NCI-H187 (cell line): ENCODE data around the gene PEDS1.
"Not testable (repeated sequence)": the region's sequence is repeated elsewhere in the genome, so short reads cannot be mapped to it uniquely, and the experiment has no call there.

ENCODE experiments used
- DNase-seq, 2 experiments: peaks; one replicate each; lab custom pipeline; 2025; lab: John Stamatoyannopoulos, UW

Gene PEDS1

DNA sequence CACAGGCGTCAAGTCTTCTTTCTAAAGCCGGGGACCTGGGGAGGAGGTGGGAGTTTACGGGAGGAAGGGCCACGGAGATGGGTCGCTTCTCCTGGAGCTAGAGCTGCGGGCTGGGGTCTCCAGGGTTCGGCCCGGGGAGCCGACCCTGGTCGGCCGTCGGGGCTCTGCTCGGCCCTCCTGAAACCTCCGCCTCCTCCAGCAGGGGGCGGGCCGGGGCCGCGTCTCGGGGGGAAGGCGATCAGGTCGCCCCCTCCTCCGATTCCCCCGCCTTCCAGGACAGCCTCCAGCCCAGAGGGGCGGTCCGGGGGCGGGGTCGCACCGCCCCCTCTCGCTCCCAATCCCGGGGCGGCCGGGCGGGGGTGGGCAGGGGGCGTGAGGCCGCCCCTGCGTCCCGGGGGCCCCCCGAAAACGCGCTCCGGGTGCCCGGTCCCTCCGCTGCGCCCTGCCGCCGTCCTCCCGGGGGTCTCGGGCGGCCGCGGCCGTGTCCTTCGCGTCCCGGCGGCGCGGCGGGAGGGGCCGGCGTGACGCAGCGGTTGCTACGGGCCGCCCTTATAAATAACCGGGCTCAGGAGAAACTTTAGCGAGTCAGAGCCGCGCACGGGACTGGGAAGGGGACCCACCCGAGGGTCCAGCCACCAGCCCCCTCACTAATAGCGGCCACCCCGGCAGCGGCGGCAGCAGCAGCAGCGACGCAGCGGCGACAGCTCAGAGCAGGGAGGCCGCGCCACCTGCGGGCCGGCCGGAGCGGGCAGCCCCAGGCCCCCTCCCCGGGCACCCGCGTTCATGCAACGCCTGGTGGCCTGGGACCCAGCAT lies 36.9 kb upstream of the PEDS1 start, which contains the start of gene CEBPB:
Gene CEBPB, plus strand, starts transcription at position 580 of the 814 bp plus-strand sequence. Its CDS starts 204 bp downstream, at position 784.
- peak; percentile 39 to 66 for DNase-seq

DNA sequence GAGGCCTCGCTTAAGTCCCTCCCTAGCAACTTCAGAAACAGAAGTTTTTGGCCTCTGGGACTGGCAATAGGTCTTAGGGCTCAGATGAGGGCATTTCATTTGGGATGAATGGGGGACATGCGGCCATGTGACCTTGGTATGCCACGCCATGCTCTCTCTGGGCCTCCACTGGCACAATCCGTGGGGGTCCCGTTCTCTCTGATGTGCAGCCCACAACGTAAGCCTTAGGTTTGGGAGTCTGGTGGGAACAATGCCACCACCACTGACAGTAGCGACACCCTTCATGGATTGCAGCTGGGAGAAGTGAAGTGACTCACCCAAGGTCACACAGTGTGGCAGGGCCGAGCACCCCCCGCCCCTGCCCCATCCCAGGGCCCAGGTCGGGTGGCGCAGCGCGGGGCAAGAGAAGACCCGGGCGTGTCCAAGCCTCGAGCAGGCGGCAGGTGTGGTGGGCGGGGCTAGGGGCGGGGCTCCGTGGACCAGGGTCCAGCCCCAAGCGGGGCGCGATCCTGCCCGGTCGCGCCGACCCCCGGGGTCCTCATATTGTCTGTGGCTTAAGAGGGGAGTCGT lies 36.2 kb upstream of the PEDS1 start:
- no peak for DNase-seq

DNA sequence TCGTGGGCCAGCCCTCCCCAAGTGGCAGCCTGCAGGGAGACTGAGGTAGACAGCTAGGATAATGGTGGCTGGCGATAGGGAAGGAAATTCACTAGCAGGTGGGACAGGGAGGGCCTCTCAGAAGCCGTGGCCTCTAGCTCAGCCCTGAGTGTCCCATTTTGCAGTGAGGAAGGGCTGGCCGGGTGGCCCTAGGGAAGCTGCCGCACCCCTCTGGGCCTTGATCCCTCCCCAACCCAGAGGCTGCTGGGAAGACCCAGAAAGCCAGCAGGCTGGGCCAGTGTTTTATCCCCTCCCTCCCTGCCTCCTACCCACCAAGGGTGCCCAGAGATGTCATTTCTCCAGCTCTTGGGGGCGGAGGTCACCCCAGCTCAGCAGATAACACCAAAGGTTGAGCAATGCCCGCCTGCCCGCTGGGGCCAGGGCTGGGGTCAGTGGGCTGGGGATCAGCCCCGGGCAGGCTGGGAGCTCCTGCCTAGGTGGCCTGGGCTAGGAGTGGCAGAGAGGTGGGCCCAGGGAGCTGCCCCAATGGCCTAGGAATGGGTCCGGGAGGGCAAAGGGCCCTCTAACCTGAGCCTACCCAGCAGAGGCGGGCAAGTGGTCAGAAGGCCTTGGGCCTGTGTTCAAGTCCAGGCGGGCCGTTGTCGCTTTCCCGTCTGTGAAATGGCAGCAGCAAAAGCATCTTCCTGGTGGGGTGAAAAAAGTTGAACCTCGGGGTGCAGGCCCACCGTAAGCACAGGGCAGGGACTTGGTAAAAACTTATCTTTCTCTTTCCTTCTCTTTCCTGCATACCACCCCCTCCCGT lies 35.6 kb upstream of the PEDS1 start:
- no peak for DNase-seq

DNA sequence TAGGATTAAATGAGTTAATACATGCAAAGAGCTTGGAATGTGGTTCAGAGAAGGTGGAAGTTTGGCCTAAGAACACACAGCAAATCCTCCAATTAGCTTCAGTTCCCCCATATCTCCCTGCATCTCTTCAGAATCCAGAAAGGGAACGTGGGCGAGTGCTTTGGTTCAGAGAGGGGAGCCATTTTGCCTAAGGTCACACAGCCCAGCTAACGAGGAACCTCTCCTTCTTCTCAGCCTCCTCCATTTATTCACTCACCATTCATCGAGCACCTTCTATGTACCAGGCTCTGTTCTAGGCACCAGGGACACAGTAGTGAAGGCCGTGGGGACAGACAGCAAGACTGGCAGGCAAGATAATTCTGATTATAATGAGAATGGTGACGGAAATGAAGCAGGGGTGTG lies 34.8 kb upstream of the PEDS1 start:
- no peak for DNase-seq

DNA sequence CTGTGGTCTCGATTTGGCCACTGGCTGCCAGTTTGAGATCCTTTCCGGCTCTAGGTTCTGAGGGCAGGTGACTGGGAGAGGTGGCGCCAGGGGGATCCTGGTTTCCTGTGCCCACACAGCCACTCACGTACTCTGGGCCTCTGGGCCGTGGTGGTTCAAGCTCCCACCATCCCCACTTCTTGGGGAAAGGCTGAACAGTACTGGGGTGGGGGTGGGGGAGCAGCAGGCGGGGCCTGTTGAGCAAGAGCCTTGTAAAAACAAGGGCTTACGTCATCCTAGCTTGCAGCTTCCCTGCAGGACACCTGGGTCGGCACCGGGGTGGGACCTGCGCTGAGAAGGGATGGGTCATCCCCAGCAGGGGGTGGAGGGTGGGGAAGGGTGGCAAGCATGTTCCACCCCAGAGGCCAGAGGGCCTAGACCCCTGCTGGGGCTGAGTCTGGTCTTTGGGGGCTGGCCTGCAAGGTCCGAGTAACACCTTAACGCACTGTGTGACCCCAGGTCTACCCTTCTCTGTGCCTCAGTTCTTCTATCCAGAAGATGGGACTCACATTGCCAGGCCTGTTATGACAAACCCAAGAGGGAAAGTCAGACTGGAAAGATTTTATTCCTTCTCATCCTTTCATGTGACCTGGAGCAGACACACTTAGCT lies 34.0 kb upstream of the PEDS1 start:
- DNase-seq: no peak

DNA sequence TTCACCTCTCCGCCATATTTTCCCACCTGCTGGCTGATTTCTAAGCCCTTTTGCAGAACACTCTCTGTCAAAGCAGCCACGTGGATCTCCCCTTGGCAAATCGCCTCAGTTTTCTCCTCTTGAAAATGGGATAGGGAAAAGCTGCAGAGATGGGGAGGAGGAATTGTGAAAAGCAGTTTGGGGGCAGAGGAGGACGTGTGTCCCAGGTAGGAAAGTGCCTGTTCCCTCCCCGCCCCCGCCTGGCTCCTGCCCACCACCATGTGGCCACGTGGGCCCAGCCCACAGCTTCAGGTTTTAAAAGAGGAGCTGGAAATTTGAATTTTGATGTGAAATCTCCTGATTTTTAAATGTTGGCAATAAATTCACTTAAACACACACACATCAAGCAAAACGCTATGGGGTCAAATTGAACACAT lies 33.5 kb upstream of the PEDS1 start:
- DNase-seq: no peak

DNA sequence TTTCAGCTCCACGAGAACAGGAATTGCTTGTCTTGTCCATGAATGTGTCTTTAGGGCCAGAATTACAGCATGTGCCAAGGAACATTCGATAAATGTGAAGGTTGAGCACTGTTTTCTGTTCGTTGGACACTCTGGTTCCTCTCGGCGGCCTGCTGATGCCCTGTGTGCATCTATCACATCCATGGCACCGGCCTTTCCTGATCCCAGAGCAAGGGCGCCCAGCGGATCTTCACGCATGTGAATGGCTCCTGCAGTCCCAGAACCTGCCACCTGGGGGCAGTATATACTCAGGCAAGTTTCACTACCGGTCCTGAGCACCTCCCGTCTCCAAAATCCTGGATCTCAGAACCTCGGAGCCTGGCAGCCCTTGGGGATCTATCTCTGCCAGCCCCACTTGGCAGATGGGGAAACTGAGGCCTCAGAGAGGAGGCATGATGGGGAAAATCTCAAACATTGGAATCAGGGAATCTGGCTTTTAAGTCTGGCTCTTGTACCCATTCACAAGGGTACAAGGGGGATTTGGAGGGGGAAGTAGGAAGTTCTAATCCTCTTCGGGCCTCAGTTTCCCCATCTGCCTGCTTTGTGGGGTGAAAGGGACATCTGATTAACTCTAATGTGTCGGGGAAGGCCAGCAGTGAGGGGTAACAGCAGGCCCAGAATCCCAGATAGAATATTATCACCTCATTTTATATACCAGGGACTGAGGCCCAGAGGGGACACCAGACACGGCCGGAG lies 32.8 kb upstream of the PEDS1 start:
- peak; percentile 68 to 74 for DNase-seq

DNA sequence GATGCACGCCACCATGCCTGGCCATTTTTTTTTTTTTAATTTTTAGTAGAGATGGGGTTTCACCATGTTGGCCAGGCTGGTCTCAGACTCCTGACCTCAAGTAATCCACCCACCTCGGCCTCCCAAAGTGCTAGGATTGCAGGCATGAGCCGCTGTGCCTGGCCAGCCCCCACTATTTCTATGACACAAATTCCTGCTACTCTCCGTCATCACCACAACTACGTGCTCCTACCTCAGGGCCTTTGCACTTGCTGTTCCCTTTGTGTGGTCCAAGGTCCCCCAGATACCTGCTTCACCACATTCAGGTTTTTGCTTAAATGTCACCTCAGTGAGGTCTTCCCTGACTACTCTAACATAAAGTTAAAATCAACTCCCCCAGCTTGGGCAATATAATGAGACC lies 31.9 kb upstream of the PEDS1 start:
- no peak for DNase-seq

DNA sequence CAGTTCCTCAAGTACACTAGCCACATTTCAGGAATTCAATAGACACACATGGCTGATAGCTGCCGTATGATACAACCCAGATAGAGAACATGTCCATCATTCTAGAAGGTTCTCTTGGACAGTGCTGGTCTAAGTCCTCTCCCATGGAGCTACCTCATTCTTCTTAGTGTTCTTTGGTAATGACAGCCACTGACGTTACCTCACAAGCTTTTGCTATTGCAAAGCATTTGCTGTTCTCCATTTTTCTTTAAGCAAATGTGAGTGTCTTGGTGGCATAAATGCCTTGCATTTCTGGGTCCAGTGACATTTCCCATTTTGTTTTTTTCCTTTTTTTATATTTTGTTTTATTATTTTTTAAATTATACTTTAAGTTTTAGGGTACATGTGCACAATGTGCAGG lies 28.8 kb upstream of the PEDS1 start:
- DNase-seq: no peak

DNA sequence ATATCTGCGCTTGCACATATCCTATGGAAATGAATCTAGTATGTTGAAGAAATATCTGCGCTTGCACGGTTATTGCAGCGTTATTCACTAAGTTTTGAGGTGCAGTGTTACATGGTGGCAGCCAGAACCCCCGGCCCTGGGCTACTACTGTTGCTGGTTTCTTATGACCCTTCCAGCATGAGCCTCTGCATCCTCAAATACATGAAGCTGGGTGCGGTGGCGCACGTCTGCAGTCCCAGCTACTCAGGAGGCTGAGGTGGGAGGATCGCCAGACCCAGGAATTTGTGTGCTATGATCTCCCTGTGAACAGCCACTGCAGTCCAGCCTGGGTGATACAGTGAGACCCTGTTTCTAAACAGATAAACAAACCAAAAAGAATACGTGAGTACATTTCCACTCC lies 27.8 kb upstream of the PEDS1 start:
- no peak for DNase-seq

DNA sequence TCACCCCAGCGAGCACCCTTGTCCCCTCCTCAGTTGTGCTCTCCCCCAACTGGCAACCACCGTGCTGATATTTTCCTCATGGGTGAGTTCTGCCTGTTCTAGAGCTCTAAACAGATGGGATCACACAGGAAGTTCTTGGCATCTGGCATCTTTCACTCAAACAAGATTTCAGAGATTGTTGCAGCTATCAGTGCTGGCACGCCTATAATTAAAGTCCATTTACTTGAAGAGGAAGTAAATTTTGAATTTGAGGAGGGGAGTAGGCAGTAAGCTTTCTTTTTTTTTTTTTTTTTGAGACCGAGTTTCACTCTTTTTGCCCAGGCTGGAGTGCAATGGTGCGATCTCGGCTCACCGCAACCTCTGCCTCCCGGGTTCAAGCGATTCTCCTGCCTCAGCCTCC lies 25.1 kb upstream of the PEDS1 start:
- not testable (repeated sequence) for DNase-seq

DNA sequence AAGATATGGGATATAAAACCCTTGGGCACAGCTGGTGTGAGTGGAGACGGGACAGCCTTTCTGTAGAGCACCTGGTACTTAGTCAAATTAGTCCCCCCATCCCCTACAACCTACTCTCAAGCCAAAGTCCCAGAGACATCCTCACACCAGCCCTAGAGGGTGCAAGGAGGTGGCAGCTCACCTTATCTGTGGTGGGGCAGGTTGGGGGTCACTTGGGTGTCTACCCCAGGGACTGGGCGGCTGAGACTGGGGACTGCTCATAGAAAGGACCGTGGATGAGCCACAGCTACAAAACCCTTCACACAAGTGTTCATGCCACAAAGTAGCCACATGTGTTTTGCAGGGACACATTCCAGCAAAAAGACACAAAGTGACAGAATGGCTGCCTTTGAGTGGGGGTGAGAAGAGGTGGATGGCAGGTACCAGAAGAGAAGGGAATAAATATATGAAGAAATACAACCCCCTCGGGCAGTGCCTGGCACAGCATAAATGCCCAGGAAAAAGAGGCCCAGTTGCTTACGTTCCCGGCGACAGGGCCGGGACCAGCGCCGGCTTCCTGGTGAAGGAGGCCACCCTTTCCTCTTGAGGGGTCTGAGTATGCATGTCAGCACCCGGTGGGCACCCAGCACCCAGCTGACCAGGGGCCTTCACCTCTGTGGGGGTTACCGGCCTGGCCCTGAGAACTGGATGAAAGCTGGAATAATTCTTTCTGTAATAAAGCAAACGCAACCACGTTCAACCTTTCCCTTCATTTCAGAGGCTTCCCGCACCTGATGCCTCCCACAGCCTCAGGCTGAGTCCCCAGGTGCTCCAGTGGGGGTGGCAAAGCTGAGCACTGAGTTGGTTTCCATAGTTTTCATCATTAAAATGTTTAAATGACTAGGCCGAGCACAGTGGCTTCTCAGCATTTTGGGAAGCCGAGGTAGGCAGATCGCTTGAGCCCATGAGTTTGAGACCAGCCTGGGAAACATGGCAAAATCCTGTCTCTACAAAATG lies 22.7 kb upstream of the PEDS1 start:
- DNase-seq: no peak

DNA sequence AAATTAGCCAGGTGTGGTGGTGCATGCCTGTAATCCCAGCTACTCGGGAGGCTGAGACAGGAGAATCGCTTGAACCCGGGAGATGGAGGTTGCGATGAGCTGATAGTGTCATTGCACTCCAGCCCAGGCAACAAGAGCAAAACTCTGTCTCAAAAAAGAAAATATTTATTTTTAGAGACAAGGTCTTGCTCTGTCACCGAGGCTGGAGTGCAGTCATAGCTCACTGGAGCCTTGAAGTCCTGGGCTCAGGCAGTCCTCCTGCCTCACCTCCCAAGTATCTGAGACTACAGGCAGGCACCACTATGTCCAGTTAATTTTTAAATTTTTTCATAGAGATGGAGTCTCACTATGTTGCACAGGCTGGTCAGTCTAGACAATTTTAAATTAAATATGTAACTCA lies 20.9 kb upstream of the PEDS1 start:
- no peak for DNase-seq

DNA sequence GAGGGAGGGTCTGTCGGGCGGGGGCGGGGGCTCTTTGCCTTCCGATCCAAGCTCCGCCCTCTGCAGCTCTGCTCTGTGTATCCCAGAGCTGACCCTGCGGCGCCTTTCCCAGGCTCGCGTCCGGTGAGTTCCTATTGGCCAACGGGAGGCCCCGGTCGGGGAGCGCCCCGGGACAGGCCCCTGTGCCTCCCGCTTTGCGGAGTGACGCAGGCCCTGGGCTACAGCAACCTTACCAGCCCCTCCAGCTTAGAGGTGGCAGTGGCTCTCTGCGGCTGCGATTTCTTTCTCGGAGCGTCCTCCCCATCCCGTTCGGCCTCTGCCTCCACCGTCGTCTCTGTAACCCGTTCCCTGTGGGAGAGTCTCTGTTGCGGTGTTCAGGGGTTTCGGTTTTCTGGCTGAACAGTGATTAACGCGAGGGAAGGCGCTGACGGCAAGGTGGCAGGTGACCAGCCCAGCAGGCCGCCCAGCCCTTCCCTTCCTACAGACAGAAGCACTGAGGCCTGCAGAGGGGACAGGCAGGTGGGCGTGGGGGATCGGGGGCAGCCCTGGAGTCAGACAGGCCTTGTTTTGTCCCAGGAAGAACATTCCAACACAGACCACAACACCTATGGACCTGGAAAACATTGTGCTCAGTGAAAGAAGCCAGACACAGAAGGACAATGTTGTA lies 19.0 kb upstream of the PEDS1 start:
- no peak for DNase-seq

DNA sequence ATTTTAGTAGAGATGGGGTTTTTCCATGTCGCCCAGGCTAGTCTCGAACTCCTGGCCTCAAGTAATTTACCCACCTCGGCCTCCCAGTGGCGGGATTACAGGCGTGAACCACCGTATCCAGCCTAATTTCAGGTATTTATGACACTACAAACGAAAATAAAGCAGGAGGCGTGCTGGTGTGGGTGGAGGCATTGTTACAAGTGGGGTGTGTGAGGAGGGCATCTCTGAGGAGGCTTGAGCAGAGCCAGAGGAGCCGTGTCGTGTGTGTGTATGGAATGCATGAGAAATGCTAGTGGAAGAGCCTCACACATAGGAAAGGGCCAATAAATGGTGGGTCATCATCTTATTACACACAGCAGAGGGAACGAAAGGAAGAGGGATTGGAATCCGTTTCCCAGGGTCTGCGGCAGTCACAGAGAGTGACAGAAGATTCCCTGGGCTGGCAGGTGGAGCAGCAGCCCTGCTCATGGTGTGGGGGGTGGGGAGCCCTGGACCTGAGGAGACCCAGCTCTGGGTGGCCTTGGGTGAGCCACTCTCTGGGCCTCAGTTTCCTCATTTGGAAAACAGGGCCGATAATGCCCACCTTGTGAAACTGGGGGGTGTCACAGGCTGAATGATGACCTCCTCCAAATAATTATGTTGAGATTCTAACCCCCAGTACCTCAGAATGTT lies 17.2 kb upstream of the PEDS1 start:
- DNase-seq: no peak

DNA sequence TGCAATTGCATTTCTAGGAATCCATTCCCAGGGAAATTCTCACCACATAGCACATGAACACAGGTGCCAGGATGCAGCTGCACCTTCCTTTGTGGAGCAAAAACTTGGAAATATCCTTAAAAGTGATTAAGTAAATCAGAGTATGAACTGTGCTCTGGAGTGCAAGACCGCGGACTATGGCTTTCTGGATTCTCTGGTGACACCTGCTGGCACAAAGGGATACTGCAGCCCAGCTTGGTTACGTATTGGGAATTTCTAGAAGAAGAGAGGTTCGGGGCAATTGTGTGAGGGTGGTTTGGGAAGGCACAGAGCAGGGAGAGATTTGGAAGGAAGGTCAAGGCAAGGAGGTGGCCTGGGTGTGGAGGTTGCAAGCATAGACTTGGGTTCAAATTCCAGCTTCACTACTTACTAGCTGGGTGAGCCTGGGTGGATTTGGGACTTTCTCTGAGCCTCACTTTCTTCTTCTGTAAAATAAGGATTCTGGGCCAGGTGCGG lies 15.9 kb upstream of the PEDS1 start:
- DNase-seq: peak; percentile 39 to 68

DNA sequence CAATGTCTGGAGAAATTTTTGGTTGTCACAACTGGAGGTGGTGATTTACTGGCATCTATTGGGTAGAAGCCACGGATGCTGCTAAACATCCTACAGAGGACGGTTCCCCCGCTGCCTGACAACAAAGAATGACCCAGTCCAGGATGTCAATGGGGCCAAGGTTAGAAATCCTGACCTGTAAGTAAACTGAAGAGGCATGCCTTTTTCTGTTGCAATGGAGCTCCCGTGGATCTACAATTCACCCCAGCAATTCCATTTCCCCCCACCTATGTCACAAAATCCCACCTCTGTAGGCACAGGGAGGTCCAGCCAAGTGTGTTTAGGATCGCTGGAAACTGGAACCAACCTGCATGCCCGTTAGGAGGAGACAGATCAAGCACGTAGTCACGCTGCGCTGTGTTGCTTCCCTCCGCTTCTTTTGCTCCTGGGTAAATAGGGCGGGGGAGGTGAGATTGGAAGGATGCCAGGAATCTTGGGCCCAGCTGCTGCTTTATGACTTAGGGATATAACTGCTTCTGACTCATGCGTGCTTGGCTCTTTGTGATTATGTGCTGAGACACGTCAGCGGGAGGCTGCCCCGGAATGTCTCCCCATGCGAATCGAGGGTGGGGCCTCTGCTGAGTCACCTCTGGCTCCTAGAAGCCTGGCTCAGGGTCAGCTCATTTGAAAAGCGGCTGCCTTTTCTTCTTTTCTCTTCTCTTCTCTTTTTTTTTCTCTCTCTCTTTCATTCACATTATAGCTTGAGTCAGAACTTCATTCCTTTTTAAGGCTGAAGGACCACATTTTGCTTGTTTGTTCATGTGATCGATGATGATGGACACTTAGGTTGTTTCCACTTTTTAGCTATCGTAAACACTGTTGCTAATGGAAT lies 12.4 kb upstream of the PEDS1 start:
- DNase-seq: peak; percentile 78 to 92
